SK-N-SH (cell line): ENCODE measurements around the gene KLHL42. TPM values are rescaled to one million over a fixed set of nuclear protein-coding genes. Genes with fewer than 3 reads are reported as not detected.

Experiments
- CTCF ChIA-PET: fragments of 300-600, 350-600 bp; formaldehyde crosslinking; extraction: SDS; loops from one replicate; lab custom pipeline; 2021; lab: Yijun Ruan, JAX
- POLR2A ChIA-PET: fragments of 350-600 bp; sonication (Branson Sonifier 250); formaldehyde crosslinking; extraction: SDS; loops from one replicate; lab custom pipeline; 2020; ENCODE audit warnings: antibody characterized with exemption, inconsistent platforms; lab: Yijun Ruan, JAX
- DNase-seq: peaks from one replicate; pipeline ENCODE4 v3.0.0; 2012
- H2AFZ ChIP-seq: fragments of 200-600 bp; sonication (generic); 2 replicates; pipeline ENCODE4 v1.8.1; 2016; ENCODE audit warnings: antibody characterized with exemption, mild to moderate bottlenecking, low read depth
- H3F3A ChIP-seq: fragments of 200-600 bp; sonication (generic); replicated peaks from 2 replicates; pipeline ENCODE3; 2016; ENCODE audit warnings: antibody characterized with exemption, mild to moderate bottlenecking; ENCODE audit not compliant: insufficient read depth
- H3K27ac ChIP-seq, 2 experiments: fragments of 200-500 bp in 1 of 2; fragments of 200-600 bp in 1 of 2; sonication (Bioruptor generic) in 1 of 2; sonication (generic), shearing (Covaris generic) in 1 of 2; 2 replicates each; pipeline versions ENCODE4 v1.5.1 to v1.6.1; 2014 to 2016; ENCODE audit warnings: low read depth in 2 of 2, inconsistent platforms in 1 of 2, low read length in 1 of 2, mild to moderate bottlenecking in 1 of 2, mixed read lengths in 1 of 2
- H3K27me3 ChIP-seq: fragments of 200-600 bp; sonication (generic), shearing (Covaris generic); 2 replicates; pipeline ENCODE4 v1.6.1; 2016; ENCODE audit warnings: mixed run types; ENCODE audit not compliant: insufficient read depth
- H3K36me3 ChIP-seq, 2 experiments: fragments of 200-500 bp in 1 of 2; fragments of 200-600 bp in 1 of 2; sonication (Bioruptor generic) in 1 of 2; sonication (generic) in 1 of 2; replicated peaks in 1 of 2; 2 replicates each; pipeline versions ENCODE3 to v1.5.1; 2014 to 2016; ENCODE audit warnings: low read length in 1 of 2, mild to moderate bottlenecking in 1 of 2; ENCODE audit not compliant: insufficient read depth in 2 of 2, control insufficient read depth in 1 of 2
- H3K4me1 ChIP-seq, 2 experiments: fragments of 200-500 bp in 1 of 2; fragments of 200-600 bp in 1 of 2; sonication (Bioruptor generic) in 1 of 2; sonication (generic), shearing (Covaris generic) in 1 of 2; 2 replicates each; pipeline versions ENCODE4 v1.5.1 to v1.6.1; 2014 to 2016; ENCODE audit warnings: low read depth in 1 of 2, low read length in 1 of 2, mixed run types in 1 of 2; ENCODE audit not compliant: insufficient read depth in 2 of 2, control insufficient read depth in 1 of 2
- H3K4me2 ChIP-seq: fragments of 200-600 bp; sonication (generic), shearing (Covaris generic); 2 replicates; pipeline ENCODE4 v1.6.1; 2017; ENCODE audit warnings: mixed run types
- H3K4me3 ChIP-seq, 2 experiments: fragments of 200-500 bp in 1 of 2; fragments of 200-600 bp in 1 of 2; sonication (Bioruptor generic) in 1 of 2; sonication (generic), shearing (Covaris generic) in 1 of 2; 2 replicates each; pipeline versions ENCODE4 v1.5.1 to v1.8.1; 2014 to 2016; ENCODE audit warnings: low read depth in 2 of 2, inconsistent platforms in 1 of 2, low read length in 1 of 2, mild to moderate bottlenecking in 1 of 2, mixed read lengths in 1 of 2, moderate library complexity in 1 of 2
- H3K79me2 ChIP-seq: fragments of 200-600 bp; sonication (generic); 2 replicates; pipeline ENCODE4 v1.8.1; 2017; ENCODE audit warnings: mild to moderate bottlenecking; ENCODE audit not compliant: insufficient read depth
- H3K9ac ChIP-seq: fragments of 200-600 bp; sonication (generic); 2 replicates; pipeline ENCODE4 v1.6.1; 2017; ENCODE audit warnings: mixed run types
- H3K9me2 ChIP-seq: fragments of 200-600 bp; sonication (generic); 2 replicates; pipeline ENCODE4 v1.6.1; 2017; ENCODE audit warnings: mixed run types
- H3K9me3 ChIP-seq: fragments of 200-600 bp; sonication (generic); 2 replicates; pipeline ENCODE4 v1.6.1; 2017; ENCODE audit warnings: mixed run types, mild to moderate bottlenecking, moderate library complexity
- H4K20me1 ChIP-seq: fragments of 200-600 bp; sonication (generic); 2 replicates; pipeline ENCODE4 v1.6.1; 2017; ENCODE audit warnings: mild to moderate bottlenecking, mixed run types; ENCODE audit not compliant: insufficient read depth
- CHD2 ChIP-seq: fragments of 150-350 bp; IDR thresholded peaks from 2 replicates; pipeline ENCODE4 v1.6.1; 2018; ENCODE audit warnings: low read length; ENCODE audit not compliant: partially characterized antibody
- ELF1 ChIP-seq: IDR thresholded peaks from 2 replicates; pipeline ENCODE4 v1.4.0; 2012
- EP300 ChIP-seq, 2 experiments: IDR thresholded peaks; 2 replicates each; pipeline versions ENCODE4 v1.4.0 to v1.6.1; 2012; ENCODE audit warnings: borderline replicate concordance in 1 of 2, low read depth in 1 of 2, low read length in 1 of 2
- EZH2phosphoT487 ChIP-seq: fragments of 200-600 bp; sonication (generic); IDR thresholded peaks from 2 replicates; pipeline ENCODE4 v1.6.1; 2017; ENCODE audit warnings: low read depth, mixed run types, mild to moderate bottlenecking, antibody characterized with exemption, moderate library complexity, borderline replicate concordance
- FOXJ3 ChIP-seq: sonication (generic); formaldehyde crosslinking; IDR thresholded peaks from 2 replicates; pipeline ENCODE4 v1.5.1; 2020; ENCODE audit warnings: mild to moderate bottlenecking, missing genetic modification reagents
- GABPA ChIP-seq: IDR thresholded peaks from 2 replicates; pipeline ENCODE4 v1.4.0; 2012; ENCODE audit warnings: low read depth, mild to moderate bottlenecking
- GATA2 ChIP-seq: sonication (generic); formaldehyde crosslinking; IDR thresholded peaks from 2 replicates; pipeline ENCODE4 v1.5.0; 2020; ENCODE audit warnings: mild to moderate bottlenecking, missing genetic modification reagents
- JUND ChIP-seq: IDR thresholded peaks from 2 replicates; pipeline ENCODE4 v1.4.0; 2012
- MEF2A ChIP-seq: IDR thresholded peaks from 2 replicates; pipeline ENCODE4 v1.4.0; 2012; ENCODE audit warnings: low read depth, borderline replicate concordance
- NRF1 ChIP-seq: IDR thresholded peaks from 2 replicates; pipeline ENCODE4 v1.6.1; 2012; ENCODE audit warnings: low read depth, mild to moderate bottlenecking, low read length
- POLR2AphosphoS5 ChIP-seq: IDR thresholded peaks from 2 replicates; pipeline ENCODE4 v1.6.1; 2012; ENCODE audit warnings: low read depth, low read length
- RFX5 ChIP-seq: IDR thresholded peaks from 2 replicates; pipeline ENCODE4 v1.6.1; 2012; ENCODE audit warnings: mild to moderate bottlenecking, improper control_type of control experiment, low read length
- SIN3A ChIP-seq: IDR thresholded peaks from 2 replicates; pipeline ENCODE4 v1.6.1; 2012; ENCODE audit warnings: low read depth, mild to moderate bottlenecking, low read length, moderate library complexity, borderline replicate concordance
- SMC3 ChIP-seq: IDR thresholded peaks from 2 replicates; pipeline ENCODE4 v1.6.1; 2012; ENCODE audit warnings: low read depth, low read length, improper control_type of control experiment
- TCF12 ChIP-seq: IDR thresholded peaks from 2 replicates; pipeline ENCODE4 v1.4.0; 2012
- YY1 ChIP-seq: IDR thresholded peaks from 2 replicates; pipeline ENCODE4 v1.4.0; 2012; ENCODE audit warnings: low read depth, mild to moderate bottlenecking
- WGBS: methylation state at CpG from one replicate; pipeline ENCODE4 v1.1.6; 2017; ENCODE audit warnings: low lambda C conversion rate; 5-methylcytosine and 5-hydroxymethylcytosine counted together
- polyA plus RNA-seq, 3 experiments: library from polyadenylated mRNA; depleted of rRNA; stranded (reverse); fragments of >200 nt; gene quantifications; 2 replicates each; pipeline ENCODE4 v1.2.3, GENCODE V29; 2012
- TF ChIP-seq, protein P1 (sequence below): IDR thresholded peaks from 2 replicates; pipeline ENCODE4 v1.4.0; 2012; ENCODE audit warnings: low read depth, borderline replicate concordance
- TF ChIP-seq, protein P2 (sequence below): fragments of 150-350 bp; IDR thresholded peaks from 2 replicates; pipeline ENCODE4 v1.6.1; 2016; ENCODE audit warnings: mild to moderate bottlenecking, low read depth, low read length

Gene KLHL42
- polyA plus RNA-seq, 1 of the 3 experiments (the other 2 are of a cell fraction): 11.7 TPM

DNA sequence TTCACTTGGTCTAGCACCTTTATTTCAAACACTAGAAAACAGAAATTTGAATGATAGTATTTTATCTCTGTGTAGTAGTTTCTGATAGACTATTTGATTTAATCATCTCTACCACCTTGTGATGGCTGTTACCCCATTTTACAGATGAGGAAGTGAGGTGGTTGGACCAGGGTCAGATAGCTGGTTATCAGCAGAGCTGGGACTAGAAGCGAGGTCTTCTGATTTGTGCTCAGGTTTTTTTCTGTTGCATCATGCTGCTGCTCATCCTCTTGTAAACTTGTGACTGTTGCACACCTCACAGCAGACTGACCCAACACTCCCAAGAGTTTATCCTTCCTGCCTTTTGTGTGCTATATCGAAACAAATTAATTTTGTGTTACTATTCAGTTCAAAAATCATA is 10.1 kb downstream of the KLHL42 start:
- Histone ChIP-seq H3K9ac (no peak overlapping the region), H3K79me2 (peaks cover 76% of the 10 kb centered on the region), H3K4me2 (no peak overlapping the region), H3K9me3 (no peaks in the 10 kb centered on the region), H3K27me3 (no peaks in the 10 kb centered on the region), H4K20me1 (0 out of 2 replicates have a peak, but pooled peaks cover 4% of the 10 kb centered on the region), H2AFZ (no peak overlapping the region), H3K27ac (no peak overlapping the region), H3F3A (peaks cover 13% of the 10 kb centered on the region), H3K36me3 (peaks cover 31 to 36% of the 10 kb centered on the region in 2 experiments), H3K4me3 (no peak overlapping the region), H3K4me1 (peaks cover 0 to 4% of the 10 kb centered on the region in 2 experiments; a peak in 1 of 4 replicates), H3K9me2 (no peaks in the 10 kb centered on the region)
- ChIA-PET POLR2A (no interaction called here), CTCF (no interaction called here)
- DNase-seq: no peak
- TF ChIP-seq CHD2 (no peak), FOXJ3 (CRISPR knock-in tag) (no peak), NRF1 (no peak)
- 96% methylated on average over 2 of the region's 2 CpGs for WGBS

DNA sequence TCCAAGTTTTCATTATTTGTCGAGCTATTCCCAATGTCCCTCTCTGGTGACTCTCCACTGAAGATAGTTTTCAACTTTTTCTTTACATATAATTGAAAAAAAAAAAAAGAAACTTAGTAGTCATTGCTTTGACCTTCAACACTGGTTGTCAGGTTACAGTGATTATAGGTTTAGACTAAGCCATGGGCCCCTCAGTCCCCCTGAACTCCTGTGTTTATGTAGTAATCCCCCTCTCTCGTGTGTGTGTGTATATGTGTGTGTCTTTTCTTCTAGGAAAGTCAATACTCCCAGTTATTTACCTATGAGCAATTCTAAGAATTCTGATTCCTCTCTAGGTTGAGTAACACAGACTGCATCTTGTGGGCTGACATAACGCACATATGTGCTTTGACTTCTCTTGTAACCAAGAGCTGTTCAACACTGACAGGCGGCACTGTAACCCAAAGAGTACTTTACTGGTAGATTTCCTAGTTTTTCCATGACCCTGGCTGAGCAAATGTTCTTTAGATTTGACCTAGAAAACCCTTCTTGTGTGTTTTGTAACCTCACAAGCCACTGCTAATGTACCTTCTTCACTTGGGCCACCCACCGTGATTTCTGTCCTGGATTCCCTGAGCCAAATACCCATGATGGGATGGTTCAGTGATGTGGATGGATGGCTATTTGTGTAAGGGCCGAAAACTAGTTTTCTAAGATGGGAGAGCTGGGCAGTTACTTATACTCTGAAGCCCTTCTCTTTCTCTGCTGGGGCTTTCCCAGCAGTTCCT is 15.0 kb downstream of the KLHL42 start:
- Histone ChIP-seq H3K79me2 (peaks cover 36% of the 10 kb centered on the region), H3K9me3 (no peaks in the 10 kb centered on the region), H3K4me3 (no peak overlapping the region), H3K27me3 (no peaks in the 10 kb centered on the region), H3K9me2 (no peaks in the 10 kb centered on the region), H4K20me1 (0 out of 2 replicates have a peak, but pooled peaks cover 4% of the 10 kb centered on the region), H3K4me1 (no peaks in the 10 kb centered on the region), H2AFZ (no peak overlapping the region), H3K36me3 (peaks cover 48 to 76% of the 10 kb centered on the region in 2 experiments), H3K27ac (no peak overlapping the region), H3K9ac (no peak overlapping the region), H3K4me2 (no peak overlapping the region), H3F3A (no peaks in the 10 kb centered on the region)
- ChIA-PET CTCF (interaction anchor here (1.2 to 1.7 kb wide), 3 partner anchors 25 to 146 kb away, joined by 3 to 5 read pairs (median 4); no protein-coding TSS in a partner anchor), POLR2A (interaction anchor here (1.3 kb wide), 1 partner anchor 15 kb away, joined by 4 read pairs; the partner anchor contains the start of genes KLHL42 and MANSC4)
- DNase-seq: no peak
- TF ChIP-seq ELF1 (no peak), EZH2phosphoT487 (no peak), FOXJ3 (CRISPR knock-in tag) (no peak), SIN3A (no peak), RFX5 (no peak), YY1 (no peak), GABPA (no peak), EP300 (IDR thresholded peaks at IDR 0.05; ENCODE audit: borderline replicate concordance in 1 of 2, low read depth in 1 of 2, low read length in 1 of 2) (no peak), SMC3 (no peak), POLR2AphosphoS5 (no peak), MEF2A (no peak), JUND (no peak), GATA2 (CRISPR knock-in tag) (no peak), CHD2 (no peak), TCF12 (no peak)
- TF ChIP-seq, protein P1, sequence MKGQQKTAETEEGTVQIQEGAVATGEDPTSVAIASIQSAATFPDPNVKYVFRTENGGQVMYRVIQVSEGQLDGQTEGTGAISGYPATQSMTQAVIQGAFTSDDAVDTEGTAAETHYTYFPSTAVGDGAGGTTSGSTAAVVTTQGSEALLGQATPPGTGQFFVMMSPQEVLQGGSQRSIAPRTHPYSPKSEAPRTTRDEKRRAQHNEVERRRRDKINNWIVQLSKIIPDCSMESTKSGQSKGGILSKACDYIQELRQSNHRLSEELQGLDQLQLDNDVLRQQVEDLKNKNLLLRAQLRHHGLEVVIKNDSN: no peak
- TF ChIP-seq, protein P2, sequence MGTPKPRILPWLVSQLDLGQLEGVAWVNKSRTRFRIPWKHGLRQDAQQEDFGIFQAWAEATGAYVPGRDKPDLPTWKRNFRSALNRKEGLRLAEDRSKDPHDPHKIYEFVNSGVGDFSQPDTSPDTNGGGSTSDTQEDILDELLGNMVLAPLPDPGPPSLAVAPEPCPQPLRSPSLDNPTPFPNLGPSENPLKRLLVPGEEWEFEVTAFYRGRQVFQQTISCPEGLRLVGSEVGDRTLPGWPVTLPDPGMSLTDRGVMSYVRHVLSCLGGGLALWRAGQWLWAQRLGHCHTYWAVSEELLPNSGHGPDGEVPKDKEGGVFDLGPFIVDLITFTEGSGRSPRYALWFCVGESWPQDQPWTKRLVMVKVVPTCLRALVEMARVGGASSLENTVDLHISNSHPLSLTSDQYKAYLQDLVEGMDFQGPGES: no peak
- WGBS: 79% methylated on average over 6 of the region's 6 CpGs
